ENCODE results near the gene RASL11B. TPM values are rescaled to one million over a fixed set of nuclear protein-coding genes. Genes with fewer than 3 reads are reported as not detected.

The RASL11B gene
- total RNA-seq, 1 experiment from 2014 or later, result 1.7 TPM

- DNase-seq (ENCODE audit: low read depth in 1 of 2, low spot score in 2 of 2), result peak in 1 of 2 experiments; percentile 6
- Histone ChIP-seq H3K4me3 (no peak overlapping the region), H3K27me3 (replicated peaks) (no peaks in the 10 kb centered on the region), H3K4me1 (replicated peaks) (peaks cover 1% of the 10 kb centered on the region; the same call in 1 of the 2 replicates), H3K9me3 (replicated peaks) (no peaks in the 10 kb centered on the region), H3K27ac (no peak overlapping the region), H3K36me3 (0 out of 2 replicates have a peak, but pooled peaks cover 2% of the 10 kb centered on the region)
Observed at GRCh38 chr4:52870225-52870624, 8.1 kb downstream of the RASL11B start.

- H3K27ac ChIP-seq, result no peak overlapping the region; the same call in 1 of the 2 replicates
- H3K9me3 ChIP-seq (replicated peaks), result no peaks in the 10 kb centered on the region
- no peaks in the 10 kb centered on the region for H3K27me3 ChIP-seq (replicated peaks)
- DNase-seq (ENCODE audit: low read depth in 1 of 2, low spot score in 2 of 2), result no peak
- H3K4me3 ChIP-seq, result no peak overlapping the region
- H3K4me1 ChIP-seq (replicated peaks), result no peaks in the 10 kb centered on the region
- H3K36me3 ChIP-seq, result 0 out of 2 replicates have a peak, but pooled peaks cover 2% of the 10 kb centered on the region
Observed at GRCh38 chr4:52873191-52873590, 11.1 kb downstream of the RASL11B start.

- H3K9me3 ChIP-seq (replicated peaks), result no peaks in the 10 kb centered on the region
- no peak for DNase-seq (ENCODE audit: low read depth in 1 of 2, low spot score in 2 of 2)
- H3K27ac ChIP-seq, result no peak overlapping the region
- no peak overlapping the region for H3K4me3 ChIP-seq
- H3K36me3 ChIP-seq, result 0 out of 2 replicates have a peak, but pooled peaks cover 2% of the 10 kb centered on the region
- no peaks in the 10 kb centered on the region for H3K4me1 ChIP-seq (replicated peaks)
- no peaks in the 10 kb centered on the region for H3K27me3 ChIP-seq (replicated peaks)
Observed at GRCh38 chr4:52873861-52874343, 11.8 kb downstream of the RASL11B start.

- no peak for DNase-seq (ENCODE audit: low read depth in 1 of 2, low spot score in 2 of 2)
- 0 out of 2 replicates have a peak, but pooled peaks cover 2% of the 10 kb centered on the region for H3K36me3 ChIP-seq
- H3K4me1 ChIP-seq (replicated peaks), result no peaks in the 10 kb centered on the region
- H3K9me3 ChIP-seq (replicated peaks), result no peaks in the 10 kb centered on the region
- no peaks in the 10 kb centered on the region for H3K27me3 ChIP-seq (replicated peaks)
- H3K27ac ChIP-seq, result no peak overlapping the region
- H3K4me3 ChIP-seq, result no peak overlapping the region
Observed at GRCh38 chr4:52874948-52875347, 12.8 kb downstream of the RASL11B start.

GRCh38 chr4:52876069-52876468 is 14.0 kb downstream of the RASL11B start:
- no peaks in the 10 kb centered on the region for H3K4me1 ChIP-seq (replicated peaks)
- DNase-seq (ENCODE audit: low read depth in 1 of 2, low spot score in 2 of 2), result no peak

GRCh38 chr4:52877036-52877435 is 14.9 kb downstream of the RASL11B start:
- Histone ChIP-seq H3K4me3 (no peak overlapping the region), H3K36me3 (no peaks in the 10 kb centered on the region), H3K9me3 (replicated peaks) (no peaks in the 10 kb centered on the region), H3K27me3 (replicated peaks) (no peaks in the 10 kb centered on the region), H3K27ac (no peak overlapping the region), H3K4me1 (replicated peaks) (no peaks in the 10 kb centered on the region)
- DNase-seq (ENCODE audit: low read depth in 1 of 2, low spot score in 2 of 2), result no peak

More at GRCh38 chr4:52876069-52876468, 14.0 kb downstream of the RASL11B start:
- no peak overlapping the region for H3K4me3 ChIP-seq
- H3K9me3 ChIP-seq (replicated peaks), result no peaks in the 10 kb centered on the region
- H3K27ac ChIP-seq, result no peak overlapping the region
- no peaks in the 10 kb centered on the region for H3K36me3 ChIP-seq
- no peaks in the 10 kb centered on the region for H3K27me3 ChIP-seq (replicated peaks)

GRCh38 chr4:52877694-52878093 is 15.6 kb downstream of the RASL11B start:
- H3K4me1 ChIP-seq (replicated peaks), result no peaks in the 10 kb centered on the region
- H3K27me3 ChIP-seq (replicated peaks), result no peaks in the 10 kb centered on the region
- DNase-seq (ENCODE audit: low read depth in 1 of 2, low spot score in 2 of 2), result no peak
- H3K9me3 ChIP-seq (replicated peaks), result no peaks in the 10 kb centered on the region
- no peak overlapping the region for H3K27ac ChIP-seq
- H3K4me3 ChIP-seq, result no peak overlapping the region
- H3K36me3 ChIP-seq, result no peaks in the 10 kb centered on the region

- Histone ChIP-seq H3K4me1 (replicated peaks) (no peaks in the 10 kb centered on the region), H3K27me3 (replicated peaks) (no peaks in the 10 kb centered on the region), H3K27ac (no peak overlapping the region), H3K4me3 (no peak overlapping the region), H3K9me3 (replicated peaks) (no peaks in the 10 kb centered on the region), H3K36me3 (no peaks in the 10 kb centered on the region)
- no peak for DNase-seq (ENCODE audit: low read depth in 1 of 2, low spot score in 2 of 2)
Observed at GRCh38 chr4:52879471-52879870, 17.4 kb downstream of the RASL11B start.

- Histone ChIP-seq H3K4me1 (replicated peaks) (no peaks in the 10 kb centered on the region), H3K27ac (no peak overlapping the region), H3K4me3 (no peak overlapping the region), H3K27me3 (replicated peaks) (no peaks in the 10 kb centered on the region), H3K36me3 (no peaks in the 10 kb centered on the region), H3K9me3 (replicated peaks) (no peaks in the 10 kb centered on the region)
- DNase-seq (ENCODE audit: low read depth in 1 of 2, low spot score in 2 of 2), result no peak
Observed at GRCh38 chr4:52880994-52881393, 18.9 kb downstream of the RASL11B start.

GRCh38 chr4:52883183-52883621 is 21.1 kb downstream of the RASL11B start:
- Histone ChIP-seq H3K4me1 (replicated peaks) (no peaks in the 10 kb centered on the region), H3K36me3 (no peaks in the 10 kb centered on the region), H3K27me3 (replicated peaks) (no peaks in the 10 kb centered on the region), H3K27ac (no peak overlapping the region), H3K9me3 (replicated peaks) (no peaks in the 10 kb centered on the region), H3K4me3 (no peak overlapping the region)
- DNase-seq (ENCODE audit: low read depth in 1 of 2, low spot score in 2 of 2), result no peak

- no peak for DNase-seq (ENCODE audit: low read depth in 1 of 2, low spot score in 2 of 2)
- H3K4me1 ChIP-seq (replicated peaks), result no peaks in the 10 kb centered on the region
- no peaks in the 10 kb centered on the region for H3K9me3 ChIP-seq (replicated peaks)
- no peak overlapping the region for H3K4me3 ChIP-seq
- no peak overlapping the region for H3K27ac ChIP-seq
- no peaks in the 10 kb centered on the region for H3K36me3 ChIP-seq
- H3K27me3 ChIP-seq (replicated peaks), result no peaks in the 10 kb centered on the region
Observed at GRCh38 chr4:52883707-52884669, 21.9 kb downstream of the RASL11B start.

GRCh38 chr4:52884994-52885393 is 22.9 kb downstream of the RASL11B start:
- Histone ChIP-seq H3K27me3 (replicated peaks) (no peaks in the 10 kb centered on the region), H3K36me3 (no peaks in the 10 kb centered on the region), H3K27ac (no peak overlapping the region), H3K9me3 (replicated peaks) (no peaks in the 10 kb centered on the region), H3K4me1 (replicated peaks) (no peaks in the 10 kb centered on the region), H3K4me3 (no peak overlapping the region)
- DNase-seq (ENCODE audit: low read depth in 1 of 2, low spot score in 2 of 2), result no peak

GRCh38 chr4:52889354-52889753 is 27.2 kb downstream of the RASL11B start:
- no peaks in the 10 kb centered on the region for H3K9me3 ChIP-seq (replicated peaks)
- H3K4me3 ChIP-seq, result no peak overlapping the region
- H3K27ac ChIP-seq, result no peak overlapping the region
- no peaks in the 10 kb centered on the region for H3K36me3 ChIP-seq
- DNase-seq (ENCODE audit: low read depth in 1 of 2, low spot score in 2 of 2), result no peak
- no peaks in the 10 kb centered on the region for H3K27me3 ChIP-seq (replicated peaks)
- H3K4me1 ChIP-seq (replicated peaks), result no peaks in the 10 kb centered on the region

GRCh38 chr4:52889778-52890520 is 27.8 kb downstream of the RASL11B start:
- no peak for DNase-seq (ENCODE audit: low read depth in 1 of 2, low spot score in 2 of 2)
- H3K36me3 ChIP-seq, result no peaks in the 10 kb centered on the region
- no peaks in the 10 kb centered on the region for H3K4me1 ChIP-seq (replicated peaks)
- H3K9me3 ChIP-seq (replicated peaks), result no peaks in the 10 kb centered on the region
- no peak overlapping the region for H3K4me3 ChIP-seq
- H3K27me3 ChIP-seq (replicated peaks), result no peaks in the 10 kb centered on the region
- no peak overlapping the region for H3K27ac ChIP-seq
